GM21360 (cell line): ENCODE results near the gene LDAH.
A peak's percentile ranks its signal among the peaks of the same experiment; 100 is the strongest.

Experiments used
- ATAC-seq: cut with Tn5 transposase; IDR thresholded peaks from one replicate; pipeline ENCODE4 v1.9.1; 2021; ENCODE audit warnings: mild to moderate bottlenecking, moderate library complexity; ENCODE audit not compliant: unreplicated experiment

Gene LDAH

GRCh38 chr2:20687260-20687832 is 135.6 kb downstream of the LDAH start:
- ATAC-seq = no peak

DNA sequence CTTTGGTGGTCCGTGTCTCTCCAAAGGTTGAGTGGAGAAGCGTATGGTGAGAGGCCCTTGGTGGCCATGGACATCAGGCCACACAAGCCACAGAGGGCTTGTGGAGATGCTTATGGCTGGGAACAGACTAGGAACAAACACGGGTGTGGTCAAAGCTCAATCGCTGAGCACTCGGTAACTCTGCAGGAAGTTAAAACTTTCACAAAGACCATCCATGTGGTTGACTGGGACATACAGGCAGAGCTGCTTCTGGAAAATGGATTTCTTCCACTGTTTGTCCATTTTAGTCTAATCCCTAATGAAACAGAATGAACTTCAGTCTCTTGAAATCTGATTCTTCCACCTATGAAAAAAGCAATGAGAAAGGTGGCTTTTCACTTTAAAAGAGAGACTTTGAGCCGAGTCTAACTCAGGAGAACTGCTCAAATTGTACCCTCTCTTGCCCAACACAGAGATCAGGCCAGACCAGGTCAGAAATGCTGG is 138.3 kb downstream of the LDAH start:
- ATAC-seq = no peak

DNA sequence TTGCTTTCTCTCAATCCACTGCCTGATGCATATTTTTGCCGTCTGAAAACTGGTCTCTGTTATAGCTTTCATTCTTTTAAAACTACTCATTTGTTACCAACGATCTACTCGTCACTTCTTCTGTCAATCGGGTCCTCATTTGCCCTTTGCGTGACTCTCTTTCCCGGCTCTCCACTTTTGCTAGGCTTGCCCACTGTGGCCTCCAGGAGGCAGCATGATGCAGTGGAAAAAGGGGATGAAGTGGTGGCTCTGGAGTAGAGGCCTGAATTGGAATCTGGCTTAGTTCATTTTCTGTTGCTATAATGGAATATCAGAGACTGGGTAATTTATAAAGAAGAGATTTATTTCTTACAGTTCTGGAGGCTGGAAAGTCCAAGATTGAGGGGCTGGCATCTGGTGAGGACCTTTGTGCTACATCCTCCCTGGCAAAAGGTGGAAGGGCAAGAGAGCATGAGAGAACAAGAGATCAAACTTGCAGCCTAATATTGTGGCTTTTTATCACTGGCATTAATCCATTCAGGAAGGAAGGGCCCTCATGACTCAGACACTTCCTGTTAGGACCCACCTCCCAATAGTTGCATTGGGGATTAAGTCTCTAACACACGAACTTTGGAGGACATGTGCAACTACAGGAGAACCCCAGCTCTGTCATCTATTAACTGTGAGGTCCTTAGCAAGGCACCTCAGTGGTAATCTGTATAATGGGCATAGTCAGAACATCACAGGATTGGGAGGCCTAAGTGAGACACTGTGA is 140.6 kb downstream of the LDAH start:
- ATAC-seq = no peak

- ATAC-seq = no peak
Measured at GRCh38 chr2:20680744-20681375, 142.0 kb downstream of the LDAH start.

DNA sequence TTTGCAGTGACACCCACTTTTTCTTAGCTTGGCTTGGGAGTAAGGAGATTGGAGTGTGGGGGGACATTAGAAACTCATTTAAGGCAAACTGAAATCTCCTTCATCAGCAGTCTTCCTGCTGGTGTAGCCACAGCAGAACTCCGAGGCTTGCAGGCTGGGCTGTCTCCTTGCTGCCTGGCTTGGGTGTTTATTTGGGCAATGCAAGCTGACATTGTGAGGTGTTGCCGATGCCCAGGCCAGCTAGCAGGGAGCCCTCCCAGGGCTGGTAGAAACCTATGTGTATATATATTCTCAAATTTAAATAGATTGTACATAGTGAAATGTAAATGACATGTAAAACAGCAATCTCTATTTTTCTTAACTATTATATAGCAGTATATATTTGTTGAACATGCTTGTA is 144.1 kb downstream of the LDAH start:
- no peak for ATAC-seq

GRCh38 chr2:20678086-20678395 is 144.9 kb downstream of the LDAH start:
- no peak for ATAC-seq

GRCh38 chr2:20677301-20678085 is 145.4 kb downstream of the LDAH start:
- ATAC-seq = peak; percentile 28

DNA sequence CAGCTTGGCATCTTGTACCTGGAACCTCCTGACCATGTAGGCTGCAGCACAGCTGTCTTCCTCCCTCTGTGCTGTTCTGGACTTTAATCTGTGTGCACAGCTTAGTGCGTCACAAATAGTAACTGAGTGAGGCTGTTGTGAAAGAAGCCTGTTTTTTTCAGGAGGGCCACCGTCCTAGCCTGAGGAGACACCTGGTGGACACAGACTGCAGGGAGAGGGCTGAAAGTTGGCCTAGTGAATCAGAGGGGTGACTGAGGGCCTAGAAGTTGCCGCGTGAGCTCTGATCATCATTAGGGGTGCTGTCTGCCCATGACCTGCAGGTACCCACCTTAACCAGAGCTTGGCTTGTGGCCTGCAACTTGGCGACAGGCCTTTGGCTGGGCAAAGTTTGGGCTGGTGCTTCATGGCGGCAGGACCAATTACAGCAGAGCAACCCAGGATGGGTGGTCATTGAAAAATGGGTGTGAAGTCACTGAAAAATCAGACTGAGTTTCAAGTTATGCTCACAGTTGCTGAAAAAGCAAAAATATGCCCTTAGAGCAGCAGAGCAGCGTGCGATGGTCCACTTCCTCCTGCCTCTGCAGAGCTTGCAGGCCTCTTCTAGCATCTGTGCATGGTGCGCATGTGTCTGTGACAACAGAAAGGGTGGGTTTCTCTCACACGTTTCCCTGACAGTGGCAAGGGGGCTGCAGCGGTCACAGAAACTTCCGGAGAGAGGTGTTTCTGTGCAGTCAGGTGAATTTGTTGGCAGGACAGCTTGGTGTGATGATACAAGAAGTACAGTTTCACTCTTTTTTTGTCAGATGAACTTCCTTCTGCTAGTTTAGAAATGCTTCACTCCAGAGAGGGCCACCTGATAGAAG is 146.3 kb downstream of the LDAH start:
- peak; percentile 87 for ATAC-seq

DNA sequence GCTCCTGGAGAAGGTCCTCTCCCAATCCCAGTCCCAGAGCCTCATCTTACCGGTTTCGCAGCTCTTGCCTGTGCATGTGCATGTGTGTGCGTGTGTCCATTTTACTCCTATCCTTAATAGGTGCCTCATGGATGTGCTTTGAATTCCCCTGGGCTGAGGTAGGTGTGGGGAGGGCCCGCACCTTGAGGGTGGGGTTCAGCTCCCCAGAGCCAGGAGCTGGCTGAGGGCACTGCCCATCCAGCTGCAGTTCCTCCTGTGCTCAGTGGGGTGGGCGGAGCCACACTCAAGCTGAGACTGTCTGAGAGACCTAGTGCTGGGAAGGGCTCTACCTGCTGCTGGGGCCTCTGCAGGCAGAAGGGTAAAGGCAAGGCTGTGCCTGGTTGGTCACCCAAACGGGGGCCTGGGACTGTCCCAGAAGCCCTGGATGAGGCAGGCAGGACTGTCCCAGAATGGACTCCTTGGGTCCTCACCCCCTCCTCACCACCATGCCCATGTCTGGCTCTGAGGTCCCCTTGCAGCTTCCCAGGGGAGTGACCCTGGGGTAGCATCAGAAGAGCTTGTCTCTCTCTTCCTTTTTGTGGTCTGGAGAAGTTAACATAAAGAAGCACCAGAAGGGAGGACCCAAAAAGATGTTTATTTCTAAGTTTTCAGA is 147.1 kb downstream of the LDAH start:
- ATAC-seq = peak; percentile 45

GRCh38 chr2:20674974-20675679 is 147.8 kb downstream of the LDAH start:
- no peak for ATAC-seq

DNA sequence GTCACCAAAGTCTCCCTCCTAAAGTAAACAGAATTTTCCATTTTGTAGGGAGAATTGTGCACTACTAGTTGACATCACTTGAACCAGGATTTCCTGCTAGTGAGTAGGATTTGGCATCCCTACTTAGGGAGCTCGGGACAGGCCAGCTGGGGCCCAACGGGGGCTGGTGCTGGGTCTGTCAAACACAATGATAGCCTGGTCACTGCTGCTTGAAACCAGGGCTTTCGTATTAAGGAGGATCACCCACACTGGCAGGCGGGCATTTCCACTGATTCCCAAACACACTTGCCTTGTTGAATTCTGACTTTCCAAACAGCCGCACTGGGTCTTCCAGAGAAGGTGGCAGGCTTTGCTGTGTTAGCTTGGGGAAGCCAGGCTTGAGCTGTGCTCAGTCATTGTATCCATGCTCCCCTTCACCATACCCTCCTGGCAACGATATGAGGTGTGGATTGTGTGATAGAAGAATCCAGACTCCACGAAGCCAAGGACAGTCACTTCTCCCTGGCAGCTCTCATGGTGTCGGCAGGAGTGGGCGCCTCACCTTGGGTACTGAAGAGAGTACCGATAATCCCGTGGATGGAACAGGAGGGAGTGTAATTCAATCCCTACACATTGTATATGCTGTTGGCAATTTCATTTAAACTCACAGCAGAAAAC is 148.5 kb downstream of the LDAH start:
- ATAC-seq = no peak

- ATAC-seq = no peak
Measured at GRCh38 chr2:20673686-20674308, 149.1 kb downstream of the LDAH start.

GRCh38 chr2:20672201-20672951 is 150.5 kb downstream of the LDAH start:
- ATAC-seq = no peak

DNA sequence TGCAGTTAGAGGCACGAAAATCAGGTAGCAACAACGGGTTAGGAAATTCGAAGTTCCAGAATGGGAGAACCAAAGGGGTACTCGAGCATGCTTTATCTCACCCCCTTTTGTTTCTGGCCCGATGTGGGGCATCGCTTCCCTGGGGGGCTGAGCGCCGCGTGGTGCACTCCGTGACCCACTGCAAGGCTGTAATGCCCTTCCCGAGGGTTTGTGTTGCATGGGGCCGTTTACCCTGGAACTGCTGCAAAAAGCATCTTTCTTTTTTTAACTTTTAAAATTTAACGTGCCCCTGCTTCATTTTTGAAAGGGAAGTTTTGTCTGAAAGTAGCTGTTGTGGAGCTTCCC is 151.2 kb downstream of the LDAH start:
- no peak for ATAC-seq

DNA sequence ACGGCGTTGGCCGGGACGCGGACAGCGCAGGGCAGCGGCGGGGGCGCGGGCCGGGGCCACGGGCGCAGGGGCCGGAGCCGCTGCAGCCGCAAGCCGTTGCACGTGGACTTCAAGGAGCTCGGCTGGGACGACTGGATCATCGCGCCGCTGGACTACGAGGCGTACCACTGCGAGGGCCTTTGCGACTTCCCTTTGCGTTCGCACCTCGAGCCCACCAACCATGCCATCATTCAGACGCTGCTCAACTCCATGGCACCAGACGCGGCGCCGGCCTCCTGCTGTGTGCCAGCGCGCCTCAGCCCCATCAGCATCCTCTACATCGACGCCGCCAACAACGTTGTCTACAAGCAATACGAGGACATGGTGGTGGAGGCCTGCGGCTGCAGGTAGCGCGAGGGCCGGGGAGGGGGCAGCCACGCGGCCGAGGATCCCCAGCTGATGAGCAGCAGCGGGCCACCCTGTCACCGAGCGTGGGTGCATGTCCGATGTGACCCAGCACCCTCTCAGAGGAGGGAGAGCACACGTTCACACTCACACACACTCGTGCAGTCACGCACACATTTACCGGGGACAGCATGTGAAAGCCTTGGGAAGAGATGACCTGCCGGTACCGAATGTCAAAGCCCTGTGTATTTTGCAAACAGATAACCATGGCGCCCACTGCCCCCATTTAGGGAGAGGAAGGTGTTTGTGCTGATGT is 151.7 kb downstream of the LDAH start:
- no peak for ATAC-seq

- ATAC-seq = no peak
Measured at GRCh38 chr2:20670315-20671035, 152.4 kb downstream of the LDAH start.
